NCI-H146 treated with DMSO at 0.1 percent for 48 hours (cell line): ENCODE data around the gene UBE2E2.

Source experiments
- DNase-seq: peaks from one replicate; lab custom pipeline; 2025; ENCODE audit not compliant: unreplicated experiment; lab: John Stamatoyannopoulos, UW

UBE2E2 gene

DNA sequence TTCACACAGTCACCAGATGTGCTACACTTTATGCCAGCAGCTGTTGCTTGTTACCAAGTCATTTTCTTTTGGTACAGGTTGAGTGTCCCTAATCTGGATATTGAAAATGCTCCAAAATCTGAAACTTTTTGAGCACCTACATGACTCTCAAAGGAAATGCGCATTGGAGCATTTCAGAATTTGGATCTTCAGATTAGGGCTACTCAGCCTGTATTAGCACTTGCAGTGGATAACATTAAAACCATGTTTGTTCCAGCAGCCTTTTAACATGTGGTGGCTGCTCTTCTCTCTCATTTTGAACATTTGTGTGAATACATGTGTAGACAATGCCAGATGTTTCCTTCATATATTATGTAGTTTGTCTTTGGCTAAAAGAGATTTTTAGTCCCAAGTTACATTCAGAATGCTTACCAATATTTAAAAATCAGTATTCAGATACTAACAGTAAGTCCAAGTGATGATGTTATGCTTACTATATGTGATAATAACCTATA lies 371.7 kb downstream of the UBE2E2 start:
- no peak for DNase-seq

DNA sequence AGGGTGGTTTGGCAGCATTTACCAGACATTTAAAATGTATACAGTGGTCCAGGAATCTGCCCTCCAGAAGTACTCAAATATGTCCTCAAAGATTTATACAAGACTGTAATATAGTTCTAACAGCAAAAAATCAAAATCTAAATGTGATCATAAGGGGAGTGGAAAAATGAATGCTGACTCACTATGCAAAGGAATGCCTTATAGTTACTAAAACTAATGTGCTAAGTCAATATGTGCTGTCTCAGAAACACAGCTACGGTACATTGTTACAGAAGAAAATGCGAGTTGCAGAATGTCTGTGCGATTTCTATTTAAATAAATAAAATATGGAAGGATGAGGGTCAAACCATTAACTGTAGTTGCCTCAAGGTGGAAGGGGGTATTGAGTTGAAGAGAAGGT lies 372.6 kb downstream of the UBE2E2 start:
- DNase-seq, result no peak

DNA sequence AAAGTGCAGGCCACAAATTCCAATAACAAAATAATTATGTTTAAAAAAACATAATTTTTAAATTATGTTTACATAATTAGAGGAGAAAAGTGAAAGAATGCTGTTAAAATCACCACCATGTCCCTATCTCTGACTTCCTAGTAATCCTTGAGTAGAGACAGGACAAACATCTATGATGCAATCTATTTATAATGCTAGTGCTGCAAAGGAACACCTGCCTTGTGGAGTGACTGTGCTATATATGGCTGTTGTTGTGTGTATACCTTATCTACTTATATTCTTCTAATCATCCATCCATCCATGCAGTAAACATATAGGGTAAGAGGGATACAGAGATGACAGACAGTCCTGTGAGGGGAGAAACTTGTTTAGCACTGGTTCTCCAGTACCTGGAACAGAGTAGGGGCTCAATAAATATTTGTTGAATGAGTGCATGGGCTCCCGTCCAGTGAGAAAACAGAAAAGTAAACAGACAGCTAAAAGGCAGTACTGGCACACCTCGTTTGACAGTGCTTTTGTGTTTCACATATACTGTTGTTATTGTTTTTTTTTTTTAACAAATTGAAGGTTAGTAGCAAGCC lies 373.3 kb downstream of the UBE2E2 start:
- DNase-seq, result peak; percentile 30

DNA sequence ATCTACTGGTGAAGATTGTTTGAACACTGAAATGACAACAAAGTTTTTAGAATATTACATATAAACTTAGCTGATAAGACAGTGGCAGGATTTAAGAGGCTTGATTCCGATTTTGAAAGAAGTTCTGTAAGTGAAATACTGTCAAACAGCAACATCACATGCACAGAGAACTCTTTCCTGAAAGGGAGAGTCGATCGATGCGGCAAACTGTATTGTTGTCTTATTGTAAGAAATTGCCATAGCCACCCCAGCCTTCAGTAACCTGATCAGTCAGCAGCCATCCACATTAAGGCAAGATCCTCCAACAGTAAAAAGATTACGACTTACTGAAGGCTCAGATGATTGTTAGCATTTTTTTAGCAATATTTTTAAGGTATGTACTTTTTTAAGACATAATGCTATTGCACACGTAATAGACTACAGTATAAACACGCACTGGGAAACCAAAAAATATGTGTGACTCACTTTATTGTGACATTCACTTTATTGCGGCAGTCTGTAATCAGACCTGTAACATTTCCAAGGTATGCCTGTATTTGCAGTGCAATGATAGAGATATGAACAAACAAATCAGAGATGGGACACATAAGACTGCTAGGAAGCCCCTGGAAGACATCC lies 377.1 kb downstream of the UBE2E2 start:
- DNase-seq, result no peak

DNA sequence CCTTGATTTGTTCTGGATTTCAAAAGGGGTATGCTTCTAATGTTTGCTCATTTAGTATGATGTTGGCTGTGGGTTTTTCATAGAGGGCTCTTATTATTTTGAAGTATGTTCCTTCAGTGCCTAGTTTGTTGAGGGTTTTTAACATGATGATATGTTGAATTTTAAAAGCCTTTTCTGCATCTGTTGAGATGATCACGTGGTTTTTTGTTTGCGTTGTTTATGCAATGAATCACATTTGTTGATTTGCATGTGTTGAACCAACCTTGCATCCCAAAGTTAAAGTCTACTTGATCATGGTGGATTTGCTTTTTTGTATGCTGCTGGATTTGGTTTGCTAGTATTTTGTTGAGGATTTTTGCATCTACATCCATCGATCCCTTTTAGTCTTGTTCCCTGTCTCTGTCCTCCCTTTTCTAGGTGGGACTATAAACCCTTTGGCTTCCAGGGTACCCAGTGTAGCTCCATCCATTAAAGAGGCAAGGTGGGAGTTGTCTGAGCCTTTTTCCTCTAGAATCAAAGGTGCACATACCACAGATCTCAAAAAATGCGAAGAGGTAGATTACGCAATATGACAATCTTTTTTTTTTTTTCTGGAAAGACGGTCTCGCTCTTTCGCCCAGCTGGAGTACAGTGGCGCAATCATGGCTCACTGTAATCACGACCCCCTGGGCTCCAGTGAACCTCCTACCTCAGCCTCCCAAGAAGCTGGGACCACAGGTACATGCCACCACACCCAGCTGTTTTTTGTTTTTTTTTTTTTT lies 381.0 kb downstream of the UBE2E2 start:
- no peak for DNase-seq

DNA sequence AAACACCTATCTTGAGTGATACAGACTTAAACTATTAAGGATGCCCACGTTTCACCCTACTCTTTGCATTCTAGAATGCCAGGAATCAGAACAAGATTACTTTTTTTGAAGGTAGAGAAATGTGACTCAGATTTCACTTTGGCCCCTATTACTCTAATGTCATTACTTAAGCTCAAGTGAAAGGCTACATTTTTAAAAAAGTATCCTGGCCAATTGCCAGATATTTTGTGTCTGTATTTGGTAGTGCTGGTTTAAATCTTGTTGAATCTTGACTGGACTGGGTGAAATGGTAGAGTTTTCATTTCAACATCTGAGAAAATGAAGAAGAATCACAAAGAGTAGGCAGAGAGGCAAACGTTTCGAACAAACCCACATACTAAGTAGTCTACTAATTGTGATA lies 384.4 kb downstream of the UBE2E2 start:
- DNase-seq, result no peak

DNA sequence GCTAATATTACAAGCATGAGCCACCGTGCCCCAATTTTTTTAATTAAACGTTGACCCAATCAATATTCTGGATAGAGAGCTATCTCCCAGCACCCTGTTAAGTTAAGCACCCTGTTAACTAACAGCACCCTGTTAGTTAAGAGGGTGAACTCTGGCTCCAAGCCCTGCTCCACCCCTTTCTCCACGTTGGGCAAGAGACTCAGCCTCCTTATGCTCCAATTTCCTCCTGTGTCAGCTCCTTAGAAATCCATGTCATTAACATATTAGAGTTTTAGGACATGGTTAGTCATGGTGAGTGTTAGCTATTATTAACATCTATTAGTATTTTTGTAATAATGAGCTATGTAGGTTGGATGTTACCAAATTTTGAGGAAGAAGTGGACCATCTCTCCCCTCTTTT lies 385.4 kb downstream of the UBE2E2 start:
- no peak for DNase-seq

DNA sequence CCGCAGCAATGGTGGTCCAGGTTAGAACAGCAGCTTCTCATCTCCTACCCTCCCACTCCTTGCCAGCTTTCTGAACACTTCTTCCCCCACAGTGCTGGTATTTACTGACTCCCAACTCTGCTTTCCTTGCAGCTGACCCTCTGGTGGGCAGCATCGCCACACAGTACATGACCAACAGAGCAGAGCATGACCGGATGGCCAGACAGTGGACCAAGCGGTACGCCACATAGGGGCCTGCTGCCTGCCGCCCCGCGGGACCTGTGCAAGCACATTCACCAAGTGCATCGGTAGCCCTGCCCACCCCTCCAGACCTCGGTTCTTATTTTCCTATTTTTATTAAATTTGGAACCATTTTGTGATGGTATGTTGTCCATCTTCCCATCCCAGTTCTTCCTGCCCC lies 386.5 kb downstream of the UBE2E2 start:
- DNase-seq, result no peak

DNA sequence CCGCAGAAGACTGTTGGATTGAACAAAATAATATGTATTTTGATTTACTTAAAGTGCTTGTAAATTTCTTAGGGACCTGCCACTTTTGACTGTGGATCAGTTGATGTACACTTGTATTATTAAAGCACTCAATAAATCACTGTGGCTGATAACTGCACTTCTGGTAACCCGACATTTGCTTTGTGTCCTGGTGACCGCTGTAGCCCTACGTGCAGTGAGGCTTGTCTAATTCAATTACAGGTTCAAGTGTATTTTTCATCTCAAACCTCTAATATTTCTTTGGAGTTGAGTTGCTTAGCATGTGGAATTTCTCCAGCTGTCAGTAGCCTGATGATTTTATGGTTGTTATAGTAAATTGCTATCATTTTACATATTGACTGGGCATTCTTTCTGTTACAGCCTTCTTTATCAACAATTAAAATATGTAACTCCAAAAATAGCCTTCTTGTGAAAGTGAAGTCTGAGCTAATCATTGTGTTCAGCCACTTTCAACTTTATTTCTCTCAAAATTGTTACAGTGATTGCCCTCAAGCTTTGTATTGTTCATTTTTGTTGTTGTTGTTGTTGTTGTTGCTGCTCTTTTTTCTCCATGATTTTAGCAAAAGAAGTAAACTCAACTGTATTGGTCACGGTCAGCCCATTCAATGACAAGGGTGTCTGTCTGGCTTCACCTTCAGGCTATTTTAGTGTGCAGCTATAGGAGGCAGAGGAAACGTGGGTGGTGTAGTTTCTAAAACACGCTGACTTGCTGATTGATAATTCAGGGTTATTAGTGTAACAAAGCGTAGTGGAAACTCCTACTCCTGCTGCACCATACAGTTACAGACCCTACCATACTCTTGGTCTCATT lies 387.5 kb downstream of the UBE2E2 start:
- no peak for DNase-seq

DNA sequence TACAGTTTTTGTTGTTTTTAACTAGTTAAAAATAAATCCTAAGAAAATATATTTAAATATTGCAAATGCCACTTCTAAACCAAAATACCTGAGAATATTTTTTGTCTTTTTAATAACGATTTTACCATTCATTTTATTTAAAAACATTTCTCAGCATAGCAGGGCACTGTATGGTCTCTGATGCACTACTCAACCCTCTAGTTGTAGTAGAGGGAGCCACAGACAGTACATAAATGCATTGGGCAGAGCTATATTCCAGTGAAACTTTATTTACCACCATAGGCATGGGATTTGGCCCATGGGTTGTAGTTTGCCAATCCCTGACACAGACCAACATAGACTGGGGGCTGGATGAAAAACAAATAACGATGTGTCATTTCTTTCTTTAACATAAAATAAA lies 388.2 kb downstream of the UBE2E2 start:
- DNase-seq, result no peak

DNA sequence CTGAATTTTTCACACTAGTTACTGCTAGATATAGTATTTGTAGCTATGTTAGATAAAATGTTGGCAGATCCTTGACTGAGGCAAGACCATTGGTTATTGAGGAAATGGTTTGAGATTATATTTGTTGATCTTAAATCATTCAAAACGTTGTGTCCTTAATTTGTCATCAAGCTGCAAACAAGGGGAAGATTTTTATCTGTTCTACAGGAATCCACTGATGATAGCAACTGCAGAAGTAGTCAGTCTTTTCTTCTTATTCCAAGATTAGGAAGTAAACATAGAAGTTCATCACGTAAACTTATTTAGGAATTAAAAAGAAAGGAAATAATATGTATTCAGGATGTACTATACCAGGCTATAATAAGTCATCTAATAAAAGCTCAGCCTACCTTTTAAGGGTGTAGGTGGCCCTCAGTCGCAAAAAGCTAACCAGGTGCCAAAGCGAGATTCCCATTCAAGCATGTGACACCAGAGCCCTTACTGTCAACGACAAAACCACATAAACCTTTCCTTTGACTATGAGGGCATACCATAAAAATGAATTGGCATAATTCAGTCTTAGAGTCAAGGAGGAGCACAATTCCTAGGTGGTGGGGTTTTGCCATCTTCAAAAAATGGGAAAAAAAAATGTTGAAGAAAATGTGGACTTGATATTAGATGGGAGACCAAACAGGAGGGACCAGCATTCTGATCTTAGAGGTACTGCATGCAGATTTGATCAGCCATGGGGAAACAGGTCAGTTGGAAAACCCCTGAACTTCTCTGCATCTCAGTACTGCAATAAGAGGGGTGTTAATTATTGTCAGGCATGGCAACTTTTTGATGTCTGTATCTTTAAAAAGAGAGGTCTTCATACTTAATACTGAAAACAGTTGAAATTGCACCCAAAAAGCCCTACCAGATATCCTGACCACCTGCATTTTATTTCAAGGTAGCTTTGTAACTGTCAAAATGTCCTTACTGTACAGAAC lies 390.1 kb downstream of the UBE2E2 start:
- DNase-seq, result no peak

DNA sequence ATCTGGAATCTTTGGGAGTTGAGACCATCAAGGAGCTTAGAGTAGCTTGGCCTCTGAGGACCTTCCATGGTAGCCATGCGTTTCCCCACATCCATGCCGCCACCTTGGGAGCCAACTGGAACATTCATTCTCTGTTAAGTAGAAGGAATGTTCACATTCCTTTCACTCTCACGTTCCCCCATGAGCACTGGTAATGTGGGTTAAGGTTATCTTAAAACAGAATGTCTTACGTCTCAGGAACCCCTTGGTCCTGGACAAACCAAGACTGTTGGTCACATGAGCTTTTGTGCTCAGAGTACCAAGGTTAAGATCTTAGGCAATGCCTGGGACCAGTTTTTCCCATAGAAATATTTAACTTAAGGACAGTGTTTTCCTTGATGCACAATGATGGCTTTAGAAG lies 390.9 kb downstream of the UBE2E2 start:
- no peak for DNase-seq

DNA sequence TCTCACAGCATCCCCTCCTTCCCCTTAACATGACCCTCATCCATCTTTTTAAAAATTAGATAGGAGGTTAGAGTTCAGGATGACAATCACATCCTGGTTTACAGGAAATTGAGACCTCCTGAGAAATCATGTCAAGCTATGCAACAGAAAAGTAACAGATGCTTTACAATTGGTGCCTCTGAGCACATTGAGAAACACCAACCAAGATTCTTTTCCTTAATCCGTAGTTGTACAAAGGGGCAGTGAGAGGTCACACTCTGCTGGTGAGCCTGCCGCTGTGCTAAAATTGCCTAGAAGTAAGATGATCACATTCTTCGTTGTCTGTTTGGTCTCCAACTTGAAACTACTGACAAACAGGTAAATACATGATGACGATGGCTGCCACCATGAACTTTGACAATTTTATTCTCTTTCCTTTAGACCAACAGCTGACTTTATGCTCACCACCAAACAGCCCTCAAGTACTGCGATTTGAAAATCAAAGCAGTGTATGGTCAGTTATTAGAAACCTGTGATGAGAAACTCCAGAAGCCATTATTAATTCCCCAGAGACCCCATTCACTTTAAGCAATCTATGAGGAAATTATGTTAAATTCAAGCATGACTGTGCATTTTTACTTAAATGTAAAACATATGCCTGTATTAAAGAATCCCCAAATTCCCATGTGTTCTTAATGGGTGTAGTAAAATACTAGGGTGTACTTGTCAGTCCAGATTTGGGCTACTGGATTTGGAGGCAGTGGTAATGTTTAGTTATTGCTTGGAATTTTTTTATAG lies 392.0 kb downstream of the UBE2E2 start:
- DNase-seq, result no peak

DNA sequence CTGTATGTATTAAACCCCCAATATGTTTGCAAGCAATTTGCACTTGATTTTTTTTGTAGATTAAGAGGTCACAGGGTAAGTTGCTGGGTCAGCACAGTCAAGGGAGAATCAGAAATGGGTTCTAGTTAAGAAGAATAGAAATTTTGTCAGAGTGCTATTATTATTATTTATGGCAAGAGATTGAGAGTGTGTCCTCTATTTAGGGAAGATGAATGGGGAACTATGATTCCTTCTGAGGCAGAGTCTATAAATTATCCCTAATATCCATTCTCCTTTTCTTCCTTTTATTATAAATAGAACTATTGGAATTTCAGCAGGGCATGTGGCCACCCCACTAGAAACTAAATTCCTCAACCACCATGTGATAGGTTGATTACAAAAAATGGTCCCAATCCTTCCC lies 392.7 kb downstream of the UBE2E2 start:
- DNase-seq, result no peak

DNA sequence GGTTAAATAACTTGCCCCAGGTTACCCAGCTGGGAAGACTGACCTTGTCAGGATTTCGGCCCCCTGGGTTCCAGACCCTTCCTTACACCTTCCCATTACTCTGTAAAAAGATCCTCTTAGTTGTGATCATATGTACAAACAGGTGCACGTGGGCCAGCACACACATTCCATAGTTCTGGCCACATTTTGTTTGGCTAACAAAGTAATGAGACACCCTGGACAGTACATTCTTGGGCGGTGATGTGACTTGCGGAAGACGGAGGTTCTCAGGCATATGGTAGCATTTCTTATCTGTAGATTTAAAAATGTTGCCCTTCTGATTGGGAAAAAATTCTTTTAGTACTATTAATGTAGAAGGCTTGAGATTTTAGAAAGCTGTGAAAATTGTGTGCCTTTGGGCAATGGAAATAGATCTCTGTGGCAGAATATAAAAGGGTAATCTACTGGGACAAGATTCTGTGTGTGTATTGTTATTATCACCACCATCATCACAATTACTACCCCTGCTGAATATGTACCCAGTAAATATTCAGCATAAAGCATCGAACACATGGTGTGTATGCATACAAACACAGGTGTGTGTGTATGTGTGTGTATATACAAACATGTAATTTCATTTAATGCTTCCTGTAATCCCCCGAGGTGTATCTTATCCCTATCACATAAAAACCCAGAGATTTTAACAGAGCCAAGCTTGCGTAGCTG lies 397.2 kb downstream of the UBE2E2 start:
- DNase-seq, result peak; percentile 33

DNA sequence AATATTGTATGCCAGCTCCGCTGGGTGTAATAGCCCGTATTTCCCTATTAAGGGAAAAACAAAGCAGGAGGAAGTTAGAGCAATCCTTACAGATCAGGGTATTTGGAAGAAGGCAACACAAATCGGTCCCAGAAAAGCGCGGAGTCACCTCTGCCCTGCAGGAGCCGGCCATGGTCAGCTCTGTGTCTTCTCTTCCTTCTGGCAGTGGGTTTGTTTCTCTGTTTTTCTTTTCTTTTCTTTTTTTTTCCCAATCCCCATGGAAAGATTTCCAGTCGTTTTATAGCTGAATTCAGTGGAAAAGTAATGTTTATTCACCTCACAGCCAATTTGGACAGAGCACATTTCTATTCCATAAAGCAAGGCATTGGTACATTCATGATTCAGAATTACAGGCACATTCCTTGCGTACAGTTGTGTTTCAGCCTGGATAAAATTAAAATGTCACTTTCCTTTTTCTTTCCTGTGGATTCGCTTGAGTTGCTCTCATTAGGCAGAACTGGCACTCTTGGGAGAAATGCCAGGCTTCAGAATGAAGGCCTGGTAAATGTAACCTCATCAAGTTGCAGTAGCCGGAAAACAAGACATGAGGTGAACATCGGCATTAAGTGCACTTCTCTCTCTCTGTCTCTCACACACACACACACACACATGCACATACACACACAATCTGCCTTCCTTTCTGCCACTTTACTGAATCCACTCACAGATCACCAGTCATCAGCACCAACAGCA lies 398.1 kb downstream of the UBE2E2 start:
- no peak for DNase-seq

DNA sequence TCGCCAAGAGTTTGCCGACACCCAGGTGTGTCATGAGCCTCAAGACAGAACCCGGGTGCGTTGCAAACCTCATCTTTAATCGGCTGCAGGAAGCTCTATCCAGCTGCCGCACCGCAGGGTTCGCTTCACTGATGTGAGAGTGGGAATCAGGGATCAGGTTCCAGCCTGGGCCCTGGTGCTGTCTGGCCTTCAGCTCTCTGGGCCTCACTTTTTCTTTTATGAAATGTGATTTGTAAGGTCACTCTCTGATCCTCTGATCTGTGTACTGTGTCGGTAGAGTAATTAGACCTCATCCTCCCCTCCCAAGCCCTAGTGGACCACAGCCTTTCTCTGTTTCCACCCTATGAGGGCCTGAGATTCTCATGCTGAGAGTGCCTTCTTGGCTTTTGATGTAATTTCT lies 399.8 kb downstream of the UBE2E2 start:
- peak; percentile 15 for DNase-seq

DNA sequence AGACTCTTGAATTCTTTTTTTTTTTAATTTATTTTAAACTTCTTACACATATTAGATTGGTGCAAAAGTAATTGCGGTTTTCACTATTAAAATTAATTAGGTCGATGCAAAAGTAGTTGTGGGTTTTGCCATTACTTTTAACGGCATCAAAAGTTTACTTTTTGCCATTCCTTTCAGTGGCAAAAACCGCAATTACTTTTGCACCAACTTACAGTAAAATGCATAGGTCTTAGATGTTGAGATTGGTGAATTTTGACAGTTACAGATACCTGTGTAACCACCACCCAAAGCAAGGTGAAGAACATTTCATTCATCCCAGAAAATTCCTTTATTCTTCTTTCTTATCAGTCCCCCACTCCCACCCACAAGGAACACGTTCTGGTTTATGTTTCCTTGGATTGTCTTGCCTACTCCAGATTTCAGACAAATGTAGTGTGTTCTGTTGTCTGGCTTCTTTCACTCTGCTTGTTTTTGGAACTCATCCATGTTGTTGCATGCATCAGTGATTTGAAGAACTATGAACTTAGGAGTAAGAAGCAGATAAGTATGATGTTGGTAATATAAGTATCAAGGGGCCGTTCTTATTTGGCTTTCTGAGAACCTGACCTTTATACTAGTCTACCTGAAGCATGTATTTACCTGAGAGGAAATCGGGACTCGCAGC lies 404.2 kb downstream of the UBE2E2 start:
- no peak for DNase-seq
